Measurements from ENCODE around the gene ICA1L. TPM values are rescaled to one million over a fixed set of nuclear protein-coding genes. Genes with fewer than 3 reads are reported as not detected.
A peak's percentile ranks its signal among the peaks of the same experiment; 100 is the strongest.

Gene ICA1L
- total RNA-seq, 1 donor, result 8.9 TPM

DNA sequence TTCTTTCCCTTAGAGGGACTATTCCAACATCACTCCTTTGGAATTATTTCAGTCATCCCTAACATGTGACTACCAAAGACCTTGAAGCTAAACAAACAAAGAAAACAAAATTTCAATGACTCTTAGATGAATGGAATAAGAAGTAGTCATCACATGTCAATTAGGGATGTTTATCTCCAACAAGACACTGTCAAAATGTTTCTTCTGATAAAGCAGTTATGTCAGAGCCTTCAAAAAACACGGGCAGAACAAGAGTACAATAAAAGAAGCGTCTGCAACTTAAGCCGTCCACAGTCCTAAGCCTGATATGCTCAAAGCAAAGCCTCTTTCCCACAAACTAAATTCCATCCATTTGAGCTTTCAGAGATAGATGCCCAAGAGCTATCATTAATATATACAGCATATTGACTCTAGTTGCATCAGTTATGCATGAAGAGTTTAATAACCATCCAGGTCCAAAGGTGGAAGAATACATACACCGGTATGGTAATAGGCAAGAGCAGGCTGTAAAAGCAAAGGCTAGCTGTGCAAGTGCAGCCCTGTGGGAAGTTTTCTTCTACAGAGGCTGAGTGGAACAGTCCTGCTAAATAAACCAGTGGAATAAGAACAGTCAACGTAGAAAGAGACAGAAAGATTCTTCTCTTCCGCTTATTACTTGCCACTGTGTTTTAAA lies 98.1 kb downstream of the ICA1L start:
- no peak for TF ChIP-seq CTCF (IDR thresholded peaks at IDR 0.05; ENCODE audit: insufficient read depth, low read length)
- DNase-seq (ENCODE audit: low read depth), result no peak
- H3K4me3 ChIP-seq (ENCODE audit: low read depth, low read length), result no peak overlapping the region

DNA sequence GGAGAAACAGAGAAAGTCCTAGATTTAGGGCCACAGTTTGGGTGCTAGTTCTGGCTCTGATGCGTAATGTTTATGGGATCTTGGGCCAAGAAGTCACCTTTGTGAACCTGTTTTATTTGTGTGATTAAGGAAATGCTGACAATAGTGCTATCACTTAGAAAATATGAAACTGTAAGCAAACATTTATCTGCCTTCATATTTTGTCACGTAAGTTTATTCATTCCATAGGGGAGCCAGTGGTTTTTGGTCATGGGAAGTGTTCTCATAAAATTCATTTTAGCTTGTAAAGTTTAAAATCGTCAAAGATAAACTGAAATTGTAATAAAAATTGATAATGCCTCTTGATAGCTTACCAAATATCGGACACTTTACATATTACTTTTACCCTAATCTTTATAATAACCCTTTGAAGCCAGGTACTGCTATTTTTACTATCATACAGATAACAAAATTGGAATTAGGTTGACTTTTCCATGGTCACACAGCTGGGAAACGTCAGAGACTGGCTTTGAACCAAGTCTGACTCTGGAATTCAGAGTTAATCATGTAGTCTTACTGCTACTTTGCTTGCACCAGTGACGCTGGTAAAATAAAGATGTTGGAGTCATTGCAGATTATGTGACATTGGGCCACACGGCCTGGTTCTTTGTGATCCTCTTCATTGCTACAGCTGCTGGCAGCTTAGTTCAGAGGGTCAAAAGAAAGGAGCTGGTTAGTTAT lies 99.7 kb downstream of the ICA1L start:
- H3K4me3 ChIP-seq (ENCODE audit: low read depth, low read length), result no peak overlapping the region
- TF ChIP-seq CTCF (IDR thresholded peaks at IDR 0.05; ENCODE audit: insufficient read depth, low read length), result no peak
- DNase-seq (ENCODE audit: low read depth), result peak; percentile 82

- peak; percentile 55 for DNase-seq (ENCODE audit: low read depth)
- no peak overlapping the region for H3K4me3 ChIP-seq (ENCODE audit: low read depth, low read length)
- no peak for TF ChIP-seq CTCF (IDR thresholded peaks at IDR 0.05; ENCODE audit: insufficient read depth, low read length)
These were observed 100.2 kb downstream of the ICA1L start for GRCh38 chr2:202771336-202771735.

DNA sequence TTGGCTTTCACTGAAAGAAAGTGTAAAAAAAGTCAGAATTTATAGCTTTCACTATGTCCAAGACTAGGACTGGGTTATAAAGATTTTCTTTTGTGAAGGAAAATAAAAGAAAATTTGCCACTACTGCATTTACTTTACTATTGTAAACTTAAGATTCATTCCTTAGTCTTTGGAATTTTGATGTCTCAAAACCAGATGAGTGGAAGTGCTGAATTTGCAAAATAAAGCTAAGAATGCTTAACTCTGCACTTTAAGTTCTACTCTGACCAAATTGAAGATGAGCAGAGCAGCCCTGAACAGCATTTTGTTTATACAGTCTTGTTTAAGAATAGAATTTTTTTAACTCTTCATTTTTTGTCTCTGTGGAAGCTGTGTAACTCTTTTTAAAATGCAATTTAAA lies 102.4 kb downstream of the ICA1L start:
- no peak for DNase-seq (ENCODE audit: low read depth)
- TF ChIP-seq CTCF (IDR thresholded peaks at IDR 0.05; ENCODE audit: insufficient read depth, low read length), result no peak
- no peak overlapping the region for H3K4me3 ChIP-seq (ENCODE audit: low read depth, low read length)

- no peak overlapping the region for H3K4me3 ChIP-seq (ENCODE audit: low read depth, low read length)
- TF ChIP-seq CTCF (IDR thresholded peaks at IDR 0.05; ENCODE audit: insufficient read depth, low read length), result no peak
- DNase-seq (ENCODE audit: low read depth), result no peak
These were observed 103.3 kb downstream of the ICA1L start for GRCh38 chr2:202768273-202768672.

DNA sequence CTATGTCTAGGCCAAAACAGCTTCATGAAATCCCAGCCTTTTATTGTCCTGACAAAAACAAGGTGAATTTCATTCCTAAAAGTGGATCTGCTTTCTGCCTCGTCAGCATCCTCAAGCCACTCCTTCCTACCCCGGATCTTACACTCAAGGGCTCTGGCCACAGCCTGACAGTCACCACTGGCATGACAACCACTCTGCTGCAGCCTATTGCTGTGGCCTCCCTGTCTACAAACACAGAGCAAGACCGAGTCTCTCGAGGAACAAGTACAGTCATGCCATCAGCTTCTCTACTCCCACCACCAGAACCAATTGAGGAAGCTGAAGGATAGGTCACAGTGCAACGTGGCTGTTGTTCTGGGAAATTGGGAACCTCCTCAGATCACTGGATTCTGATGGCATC lies 106.1 kb downstream of the ICA1L start:
- H3K4me3 ChIP-seq (ENCODE audit: low read depth, low read length), result no peak overlapping the region
- TF ChIP-seq CTCF (IDR thresholded peaks at IDR 0.05; ENCODE audit: insufficient read depth, low read length), result no peak
- DNase-seq (ENCODE audit: low read depth), result no peak

Measured in fibroblast of the aortic adventitia (primary cell).